MM.1S (cell line): ENCODE measurements around the gene GRK4.

ENCODE experiments used
- CTCF ChIP-seq: fragments of 300-600 bp; sonication (generic); IDR thresholded peaks from 2 replicates; pipeline ENCODE4 v1.5.1; 2016; ENCODE audit warnings: antibody characterized with exemption, low read length, mixed read lengths
- EZH2 ChIP-seq: fragments of 300-600 bp; sonication (generic); optimal IDR thresholded peaks from 2 replicates; pipeline ENCODE3; 2017; ENCODE audit warnings: low read depth, mild to moderate bottlenecking, antibody characterized with exemption, low read length, mixed read lengths

DNA sequence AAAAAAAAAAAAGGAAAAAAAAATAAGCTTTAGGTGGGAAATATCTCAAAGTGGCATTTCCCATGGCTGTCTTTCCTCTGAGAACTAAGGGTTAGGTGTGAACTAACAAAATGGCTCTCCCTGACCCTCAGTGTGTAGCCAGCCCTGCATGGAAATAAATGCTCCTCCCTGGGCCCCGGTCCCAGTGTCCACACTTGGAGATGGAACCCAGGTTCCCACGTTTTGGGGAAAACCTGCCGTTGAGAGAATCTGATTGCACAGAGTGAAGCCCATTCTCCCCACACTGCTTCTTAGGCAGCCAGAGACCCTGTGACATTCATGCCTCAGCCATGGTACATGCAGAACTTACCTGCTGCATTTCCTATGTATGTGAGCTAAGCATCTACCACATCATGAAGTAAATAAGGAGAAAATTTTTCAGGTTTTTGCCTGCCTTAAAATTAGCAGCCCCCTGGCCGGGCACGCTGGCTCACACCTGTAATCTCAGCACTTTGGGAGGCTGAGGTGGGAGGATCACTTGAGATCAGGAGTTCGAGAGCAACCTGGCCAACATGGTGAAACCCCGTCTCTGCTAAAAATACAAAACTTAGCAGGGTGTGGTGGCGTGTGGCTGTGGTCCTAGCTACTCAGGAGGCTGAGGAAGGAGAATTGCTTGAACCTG, 76.5 kb downstream of the GRK4 start:
- no peak for TF ChIP-seq CTCF
- no peak for TF ChIP-seq EZH2
